HEK293T (cell line): ENCODE results near the gene HLA-DMB.

Source experiments
- CTCF ChIA-PET: fragments of 350-600 bp; formaldehyde crosslinking; extraction: SDS; loops from one replicate; lab custom pipeline; 2021; ENCODE audit warnings: antibody characterized with exemption, inconsistent platforms; lab: Yijun Ruan, JAX
- POLR2A ChIA-PET: fragments of 350-600 bp; formaldehyde crosslinking; extraction: SDS; loops from one replicate; lab custom pipeline; 2020; ENCODE audit warnings: antibody characterized with exemption, inconsistent platforms; lab: Yijun Ruan, JAX
- DNase-seq: peaks from one replicate; pipeline ENCODE4 v3.0.0; 2012; ENCODE audit warnings: mixed read lengths; ENCODE audit errors: extremely low spot score
- ARNT ChIP-seq: fragments of 450-650 bp; IDR thresholded peaks from 2 replicates; pipeline ENCODE4 v1.6.1; 2017; ENCODE audit warnings: mild to moderate bottlenecking
- BHLHE40 ChIP-seq: fragments of 450-650 bp; IDR thresholded peaks from 2 replicates; pipeline ENCODE4 v1.6.1; 2016; ENCODE audit warnings: mild to moderate bottlenecking, moderate library complexity, borderline replicate concordance
- CTBP1 ChIP-seq: fragments of 450-650 bp; IDR thresholded peaks from 2 replicates; pipeline ENCODE4 v1.6.1; 2016; ENCODE audit warnings: borderline replicate concordance
- ELF4 ChIP-seq: fragments of 450-650 bp; IDR thresholded peaks from 2 replicates; pipeline ENCODE4 v1.6.1; 2017; ENCODE audit warnings: antibody characterized with exemption
- FOXA1 ChIP-seq: fragments of 450-650 bp; IDR thresholded peaks from 2 replicates; pipeline ENCODE4 v1.6.1; 2016; ENCODE audit warnings: mild to moderate bottlenecking
- FOXK2 ChIP-seq: fragments of 450-650 bp; IDR thresholded peaks from 2 replicates; pipeline ENCODE4 v1.6.1; 2016; ENCODE audit warnings: mild to moderate bottlenecking
- FOXM1 ChIP-seq: fragments of 450-650 bp; IDR thresholded peaks from 2 replicates; pipeline ENCODE4 v1.6.1; 2017; ENCODE audit warnings: mild to moderate bottlenecking, borderline replicate concordance
- HDGF ChIP-seq: fragments of 450-650 bp; IDR thresholded peaks from 2 replicates; pipeline ENCODE4 v1.6.1; 2017; ENCODE audit warnings: antibody characterized with exemption, borderline replicate concordance
- L3MBTL2 ChIP-seq: fragments of 450-650 bp; conservative IDR thresholded peaks from 2 replicates; pipeline ENCODE4 v1.6.1; 2016; ENCODE audit warnings: mild to moderate bottlenecking
- LEF1 ChIP-seq: fragments of 450-650 bp; IDR thresholded peaks from 2 replicates; pipeline ENCODE4 v1.6.1; 2017; ENCODE audit warnings: mild to moderate bottlenecking, borderline replicate concordance
- NFRKB ChIP-seq: fragments of 450-650 bp; IDR thresholded peaks from 2 replicates; pipeline ENCODE4 v1.6.1; 2016; ENCODE audit warnings: mild to moderate bottlenecking, moderate library complexity
- PKNOX1 ChIP-seq: fragments of 450-650 bp; IDR thresholded peaks from 2 replicates; pipeline ENCODE4 v1.6.1; 2016
- SP1 ChIP-seq: fragments of 450-650 bp; IDR thresholded peaks from 2 replicates; pipeline ENCODE4 v1.6.1; 2017
- SUZ12 ChIP-seq: fragments of 450-650 bp; IDR thresholded peaks from 2 replicates; pipeline ENCODE4 v1.6.1; 2016; ENCODE audit warnings: mild to moderate bottlenecking
- TARDBP ChIP-seq: fragments of 450-650 bp; IDR thresholded peaks from 2 replicates; pipeline ENCODE4 v1.6.1; 2016
- ZNF384 ChIP-seq: fragments of 450-650 bp; IDR thresholded peaks from 2 replicates; pipeline ENCODE4 v1.6.1; 2016

HLA-DMB gene

DNA sequence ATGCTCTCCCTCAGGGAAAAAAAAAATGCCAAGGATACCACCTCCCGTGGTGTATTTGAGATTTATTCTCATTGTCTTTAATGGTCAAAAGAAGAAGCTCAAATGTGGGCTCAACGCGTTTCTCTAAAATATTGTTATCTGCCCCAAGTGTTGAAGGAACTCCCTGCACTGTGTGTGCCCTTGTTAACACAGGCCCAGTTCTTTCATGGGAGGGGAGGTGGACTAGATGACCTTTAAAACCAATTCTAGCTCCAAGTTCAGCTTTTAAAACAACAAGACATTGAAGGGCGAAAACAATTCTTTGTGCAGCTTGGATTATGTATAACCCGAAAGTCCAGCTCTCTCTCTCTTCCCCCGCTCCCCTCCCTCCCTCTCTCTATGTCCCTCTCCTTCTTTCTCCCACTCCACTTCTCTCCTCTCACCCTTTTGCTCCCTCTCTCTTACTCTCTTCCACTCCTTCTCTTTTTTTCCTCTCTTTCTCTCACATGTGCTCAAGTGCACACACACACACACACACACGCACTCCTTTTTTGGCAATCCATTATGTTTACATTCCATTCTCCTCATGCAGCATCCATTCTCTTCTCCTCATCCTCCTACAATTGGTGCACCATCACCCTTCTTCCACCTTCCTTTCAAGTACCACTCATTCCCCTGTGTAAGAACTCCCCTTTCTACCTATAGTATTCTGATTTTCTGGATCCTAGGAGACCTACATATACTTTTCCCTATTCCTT, 8.5 kb downstream of the HLA-DMB start:
- DNase-seq: no peak
- ChIA-PET CTCF (interaction anchor here (0.7 to 4.8 kb wide), 7 partner anchors 8 to 180 kb away, joined by 3 to 79 read pairs (median 6); partner anchors contain the start of gene HLA-DMA), POLR2A (interaction anchor here (0.8 to 1.1 kb wide), 2 partner anchors 39 to 52 kb away, joined by 3 read pairs; no protein-coding TSS in a partner anchor)
- TF ChIP-seq PKNOX1 (no peak), HDGF (no peak), FOXK2 (no peak)

- ChIA-PET CTCF (interaction anchor here (0.6 to 1.8 kb wide), 2 partner anchors 18 to 53 kb away, joined by 3 to 12 read pairs; no protein-coding TSS in a partner anchor), POLR2A (no interaction called here)
- TF ChIP-seq PKNOX1 (no peak), HDGF (no peak), LEF1 (no peak), SP1 (no peak), ELF4 (no peak), CTBP1 (no peak)
- DNase-seq: no peak
Observed at GRCh38 chr6:32931211-32931610, 9.6 kb downstream of the HLA-DMB start.

DNA sequence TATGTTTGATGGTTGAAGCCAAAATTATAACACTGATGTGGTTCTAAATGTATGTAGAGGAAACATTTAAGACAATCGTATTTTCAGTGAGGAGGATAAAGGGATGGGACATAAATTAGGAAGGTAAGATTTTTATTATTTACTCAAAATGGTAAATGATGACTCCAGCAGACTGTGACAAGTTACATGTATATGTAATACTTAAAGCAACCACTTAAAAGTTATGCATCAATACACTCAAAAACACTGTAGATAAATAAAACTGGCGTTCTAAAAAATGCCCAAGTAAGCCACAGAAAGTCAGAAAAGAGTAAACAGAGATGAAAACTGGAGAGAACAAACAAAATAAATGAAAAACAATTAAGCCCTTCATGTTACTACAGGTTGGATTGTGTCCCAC, 18.7 kb downstream of the HLA-DMB start:
- DNase-seq: no peak
- CTCF ChIA-PET: interaction anchor here (0.6 to 1.1 kb wide), 2 partner anchors 12 to 33 kb away, joined by 3 to 6 read pairs; no protein-coding TSS in a partner anchor
- TF ChIP-seq BHLHE40: no peak
- no peak for TF ChIP-seq ZNF384
- no peak for TF ChIP-seq FOXM1
- no peak for TF ChIP-seq NFRKB
- no peak for TF ChIP-seq FOXK2
- TF ChIP-seq FOXA1: no peak
- TF ChIP-seq L3MBTL2: no peak
- no peak for TF ChIP-seq LEF1
- TF ChIP-seq ELF4: no peak
- TF ChIP-seq HDGF: no peak
- TF ChIP-seq CTBP1: no peak
- TF ChIP-seq SUZ12: no peak
- TF ChIP-seq ARNT: no peak
- TF ChIP-seq TARDBP: no peak
- TF ChIP-seq PKNOX1: no peak
- POLR2A ChIA-PET: interaction anchor here (1.4 kb wide), 1 partner anchor 28 kb away, joined by 6 read pairs; no protein-coding TSS in a partner anchor

DNA sequence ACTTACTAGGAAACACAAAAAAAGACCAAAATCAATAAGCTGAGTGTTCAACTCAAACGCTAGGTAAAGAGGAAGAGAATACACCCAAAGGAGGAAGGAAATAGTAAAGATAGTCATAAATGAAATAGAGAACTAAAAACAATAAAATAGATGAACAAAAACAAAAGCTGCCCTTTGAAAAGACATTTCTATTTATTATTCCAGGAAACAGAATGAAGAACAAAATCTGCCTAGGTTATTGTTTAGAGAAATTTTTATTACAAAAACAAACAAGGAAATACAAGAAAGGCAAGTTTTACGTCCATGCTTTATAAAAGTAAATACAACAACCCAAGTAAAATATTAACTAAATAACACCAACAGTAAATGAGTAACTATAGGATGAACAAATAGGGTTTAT, 20.1 kb downstream of the HLA-DMB start:
- ChIA-PET POLR2A (interaction anchor here (1.4 kb wide), 1 partner anchor 27 kb away, joined by 6 read pairs; no protein-coding TSS in a partner anchor), CTCF (no interaction called here)
- no peak for TF ChIP-seq HDGF
- TF ChIP-seq SP1: no peak
- TF ChIP-seq ZNF384: no peak
- no peak for TF ChIP-seq PKNOX1
- no peak for TF ChIP-seq ELF4
- no peak for TF ChIP-seq TARDBP
- no peak for TF ChIP-seq BHLHE40
- no peak for TF ChIP-seq L3MBTL2
- TF ChIP-seq CTBP1: no peak
- TF ChIP-seq NFRKB: no peak
- no peak for TF ChIP-seq FOXM1
- no peak for TF ChIP-seq FOXA1
- no peak for TF ChIP-seq ARNT
- no peak for TF ChIP-seq FOXK2
- DNase-seq: no peak

- ChIA-PET CTCF (interaction anchor here (1.2 to 3.1 kb wide), 2 partner anchors 21 to 45 kb away, joined by 4 to 15 read pairs; no protein-coding TSS in a partner anchor), POLR2A (interaction anchor here (0.7 to 3.1 kb wide), 3 partner anchors 19 to 58 kb away, joined by 3 to 22 read pairs (median 21); no protein-coding TSS in a partner anchor)
- no peak for TF ChIP-seq NFRKB
- no peak for TF ChIP-seq ELF4
- TF ChIP-seq CTBP1: no peak
- TF ChIP-seq LEF1: no peak
- no peak for TF ChIP-seq HDGF
- TF ChIP-seq FOXK2: no peak
- no peak for TF ChIP-seq FOXM1
- no peak for TF ChIP-seq SP1
- no peak for DNase-seq
Observed at GRCh38 chr6:32912951-32913350, 27.9 kb downstream of the HLA-DMB start.

GRCh38 chr6:32908897-32909296, 31.9 kb downstream of the HLA-DMB start:
- CTCF ChIA-PET: no interaction called here
- DNase-seq: no peak
- POLR2A ChIA-PET: no interaction called here
- TF ChIP-seq FOXA1 (no peak), ARNT (no peak), ZNF384 (no peak)
